ENCODE results near the gene DHX57. TPM values are rescaled to one million over a fixed set of nuclear protein-coding genes. Genes with fewer than 3 reads are reported as not detected.

DHX57 gene
- total RNA-seq, 1 donor from 2014 or later: 33.9 TPM

GRCh38 chr2:38900726-38901125 lies 25.0 kb upstream of the DHX57 start:
- Mint-ChIP-seq H3K4me1 (no peaks in the 10 kb centered on the region), H3K9me3 (no peaks in the 10 kb centered on the region)
- H3K4me3 ChIP-seq: no peak overlapping the region

GRCh38 chr2:38898256-38898655 lies 22.5 kb upstream of the DHX57 start:
- Histone ChIP-seq H3K27ac (no peak overlapping the region), H4K20me1 (ENCODE audit: low read depth) (no peaks in the 10 kb centered on the region), H3K79me2 (ENCODE audit: low read depth) (no peaks in the 10 kb centered on the region), H3K4me1 (no peaks in the 10 kb centered on the region), H3F3A (ENCODE audit: low read depth) (no peaks in the 10 kb centered on the region), H3K9me3 (ENCODE audit: low read depth) (no peaks in the 10 kb centered on the region), H3K9ac (no peak overlapping the region), H2AFZ (replicated peaks) (no peak overlapping the region), H3K36me3 (no peaks in the 10 kb centered on the region), H3K27me3 (no peaks in the 10 kb centered on the region), H3K4me3 (no peak overlapping the region), H3K4me2 (no peak overlapping the region)
- Mint-ChIP-seq H3K36me3 (no peaks in the 10 kb centered on the region), H3K27me3 (ENCODE audit: insufficient read depth, low read depth) (peaks cover 2% of the 10 kb centered on the region), H3K27ac (no peak overlapping the region), H3K4me3 (no peak overlapping the region), H3K9me3 (no peaks in the 10 kb centered on the region), H3K4me1 (no peaks in the 10 kb centered on the region)
- DNase-seq (ENCODE audit: low spot score): no peak
- TF ChIP-seq EZH2 (IDR thresholded peaks at IDR 0.05) (no peak), CTCF (IDR thresholded peaks at IDR 0.05) (no peak), EZH2phosphoT487 (IDR thresholded peaks at IDR 0.05) (no peak)

More at GRCh38 chr2:38900726-38901125, 25.0 kb upstream of the DHX57 start:
- DNase-seq (ENCODE audit: low spot score): no peak
- no peaks in the 10 kb centered on the region for H3K9me3 ChIP-seq (ENCODE audit: low read depth)
- no peak overlapping the region for H3K4me2 ChIP-seq
- H3F3A ChIP-seq (ENCODE audit: low read depth): no peaks in the 10 kb centered on the region
- H4K20me1 ChIP-seq (ENCODE audit: low read depth): no peaks in the 10 kb centered on the region
- no peak overlapping the region for H3K9ac ChIP-seq
- H3K27ac Mint-ChIP-seq: no peak overlapping the region
- no peaks in the 10 kb centered on the region for H3K79me2 ChIP-seq (ENCODE audit: low read depth)
- H3K27me3 Mint-ChIP-seq (ENCODE audit: insufficient read depth, low read depth): peaks cover 4% of the 10 kb centered on the region
- no peaks in the 10 kb centered on the region for H3K4me1 ChIP-seq
- no peaks in the 10 kb centered on the region for H3K36me3 ChIP-seq
- H3K27ac ChIP-seq: no peak overlapping the region
- H3K4me3 Mint-ChIP-seq: no peak overlapping the region
- TF ChIP-seq CTCF (IDR thresholded peaks at IDR 0.05): no peak
- no peak for TF ChIP-seq EZH2phosphoT487 (IDR thresholded peaks at IDR 0.05)
- TF ChIP-seq EZH2 (IDR thresholded peaks at IDR 0.05): no peak
- H3K36me3 Mint-ChIP-seq: no peaks in the 10 kb centered on the region
- H3K27me3 ChIP-seq: no peaks in the 10 kb centered on the region
- no peak overlapping the region for H2AFZ ChIP-seq (replicated peaks)

- Mint-ChIP-seq H3K27ac (no peak overlapping the region), H3K9me3 (no peaks in the 10 kb centered on the region), H3K4me1 (no peaks in the 10 kb centered on the region), H3K27me3 (ENCODE audit: insufficient read depth, low read depth) (peaks cover 2% of the 10 kb centered on the region), H3K4me3 (no peak overlapping the region), H3K36me3 (no peaks in the 10 kb centered on the region)
- H3K36me3 ChIP-seq: no peaks in the 10 kb centered on the region
- H4K20me1 ChIP-seq (ENCODE audit: low read depth): no peaks in the 10 kb centered on the region
- no peaks in the 10 kb centered on the region for H3K9me3 ChIP-seq (ENCODE audit: low read depth)
- H3K79me2 ChIP-seq (ENCODE audit: low read depth): no peaks in the 10 kb centered on the region
- H3K9ac ChIP-seq: no peak overlapping the region
- no peak for TF ChIP-seq EZH2 (IDR thresholded peaks at IDR 0.05)
- TF ChIP-seq EZH2phosphoT487 (IDR thresholded peaks at IDR 0.05): no peak
- TF ChIP-seq CTCF (IDR thresholded peaks at IDR 0.05): no peak
- DNase-seq (ENCODE audit: low spot score): no peak
- no peak overlapping the region for H3K27ac ChIP-seq
- no peak overlapping the region for H3K4me3 ChIP-seq
- no peaks in the 10 kb centered on the region for H3K27me3 ChIP-seq
- H3K4me2 ChIP-seq: no peak overlapping the region
- no peak overlapping the region for H2AFZ ChIP-seq (replicated peaks)
- no peaks in the 10 kb centered on the region for H3K4me1 ChIP-seq
- no peaks in the 10 kb centered on the region for H3F3A ChIP-seq (ENCODE audit: low read depth)
Observed at GRCh38 chr2:38892819-38893218, 17.1 kb upstream of the DHX57 start.
